CD4-positive, CD25-positive, alpha-beta regulatory T cell (primary cell): Measurements from ENCODE around the gene COG5. TPM values are rescaled to one million over a fixed set of nuclear protein-coding genes. Genes with fewer than 3 reads are reported as not detected.
A peak's percentile ranks its signal among the peaks of the same experiment; 100 is the strongest.

ENCODE experiments used
- ATAC-seq, 2 donors: fragments of 150-1000 bp; cut with Tn5 transposase; one replicate each; pipeline ENCODE4 v1.10.0; 2021; ENCODE audit warnings: low read depth in 2 of 2, moderate number of reproducible peaks in 2 of 2, moderate library complexity in 1 of 2
- DNase-seq, 3 donors: peaks; one replicate each; pipeline versions ENCODE4 v3.0.0 to v3.0.0-alpha.2; 2012 to 2022; ENCODE audit warnings: mixed read lengths in 1 of 3
- H3K27ac ChIP-seq: one replicate; pipeline ENCODE4 v1.7.0; 2013; ENCODE audit warnings: mild to moderate bottlenecking, low read length; ENCODE audit not compliant: insufficient read depth, poor library complexity, severe bottlenecking
- H3K27me3 ChIP-seq: one replicate; pipeline ENCODE4 v1.7.0; 2013; ENCODE audit warnings: low read length; ENCODE audit not compliant: control insufficient read depth, insufficient read depth
- H3K36me3 ChIP-seq: one replicate; pipeline ENCODE4 v1.7.0; 2013; ENCODE audit warnings: mild to moderate bottlenecking, low read length, moderate library complexity; ENCODE audit not compliant: control insufficient read depth, insufficient read depth
- H3K4me1 ChIP-seq: 2 replicates; pipeline ENCODE4 v1.7.0; 2013; ENCODE audit warnings: mild to moderate bottlenecking, low read length; ENCODE audit not compliant: insufficient read depth, control insufficient read depth, poor library complexity, severe bottlenecking
- H3K4me3 ChIP-seq: one replicate; pipeline ENCODE4 v1.7.0; 2013; ENCODE audit warnings: low read depth, mild to moderate bottlenecking, low read length, moderate library complexity
- H3K9me3 ChIP-seq, 2 experiments: 1 replicate in 1 of 2; 2 replicates in 1 of 2; pipeline ENCODE4 v1.7.0; 2013; ENCODE audit warnings: low read length in 2 of 2, mild to moderate bottlenecking in 1 of 2, moderate library complexity in 1 of 2; ENCODE audit not compliant: control insufficient read depth in 2 of 2
- H3K27ac Mint-ChIP-seq, 3 donors: one replicate each; pipeline ENCODE4 v1.8.0; 2020 to 2022; ENCODE audit warnings: mild to moderate bottlenecking in 3 of 3, mixed read lengths in 3 of 3, moderate library complexity in 2 of 3
- H3K27me3 Mint-ChIP-seq: one replicate; pipeline ENCODE4 v1.8.0; 2022; ENCODE audit warnings: mild to moderate bottlenecking, mixed read lengths
- H3K36me3 Mint-ChIP-seq: one replicate; pipeline ENCODE4 v1.8.0; 2020; ENCODE audit warnings: mixed read lengths
- H3K4me1 Mint-ChIP-seq, 4 donors: one replicate each; pipeline ENCODE4 v1.8.0; 2020 to 2022; ENCODE audit warnings: mixed read lengths in 4 of 4, mild to moderate bottlenecking in 1 of 4
- H3K4me3 Mint-ChIP-seq, 4 donors: one replicate each; pipeline ENCODE4 v1.8.0; 2020 to 2022; ENCODE audit warnings: mild to moderate bottlenecking in 4 of 4, mixed read lengths in 4 of 4, moderate library complexity in 3 of 4
- H3K9me3 Mint-ChIP-seq, 7 donors: one replicate each; pipeline ENCODE4 v1.8.0; 2020 to 2022; ENCODE audit warnings: mixed read lengths in 7 of 7, mild to moderate bottlenecking in 3 of 7, moderate library complexity in 2 of 7
- polyA plus RNA-seq, 4 donors: library from polyadenylated mRNA; unstranded; fragments of 300-500 nt; fragmentation: Illumina TruSeq; gene quantifications; one replicate each; pipeline ENCODE4 v1.2.3, GENCODE V29; 2021
- total RNA-seq: library from RNA; stranded (reverse); gene quantifications from one replicate; pipeline ENCODE4 v1.2.3, GENCODE V29; 2022

The COG5 gene
- total and polyA plus RNA-seq, 5 donors from 2014 or later = 23.2 to 68.2 (median 34.5) TPM

GRCh38 chr7:107430057-107430456 lies 133.7 kb downstream of the COG5 start:
- Mint-ChIP-seq H3K9me3 (peaks cover 0 to 3% (median 0%) of the 10 kb centered on the region in 7 donors), H3K27me3 (no peaks in the 10 kb centered on the region), H3K27ac (no peak overlapping the region), H3K4me1 (peaks cover 7 to 22% (median 11%) of the 10 kb centered on the region in 4 donors), H3K4me3 (peak overlapping the region in 1 of 4 donors; percentile 10), H3K36me3 (peaks cover 34% of the 10 kb centered on the region)
- DNase-seq (no peak), ATAC-seq (no peak)
- H3K9me3 ChIP-seq = no peaks in the 10 kb centered on the region
- H3K4me1 ChIP-seq = no peaks in the 10 kb centered on the region
- peaks cover 6% of the 10 kb centered on the region for H3K36me3 ChIP-seq
- H3K27me3 ChIP-seq = no peaks in the 10 kb centered on the region
- H3K27ac ChIP-seq = no peak overlapping the region
- H3K4me3 ChIP-seq = no peak overlapping the region

- Histone ChIP-seq H3K27ac (no peak overlapping the region), H3K4me1 (no peaks in the 10 kb centered on the region), H3K9me3 (no peaks in the 10 kb centered on the region), H3K27me3 (no peaks in the 10 kb centered on the region), H3K36me3 (peaks cover 6% of the 10 kb centered on the region), H3K4me3 (no peak overlapping the region)
- no peak for ATAC-seq
- Mint-ChIP-seq H3K4me3 (no peak overlapping the region), H3K9me3 (peaks cover 0 to 3% (median 0%) of the 10 kb centered on the region in 7 donors), H3K27me3 (no peaks in the 10 kb centered on the region), H3K27ac (no peak overlapping the region), H3K4me1 (peaks cover 7 to 20% (median 13%) of the 10 kb centered on the region in 4 donors), H3K36me3 (peaks cover 29% of the 10 kb centered on the region)
- DNase-seq = no peak
Measured at GRCh38 chr7:107428642-107429041, 135.1 kb downstream of the COG5 start.

- H3K9me3 ChIP-seq = no peaks in the 10 kb centered on the region
- Mint-ChIP-seq H3K27me3 (no peaks in the 10 kb centered on the region), H3K4me3 (no peak overlapping the region), H3K27ac (no peak overlapping the region), H3K9me3 (peaks cover 0 to 3% (median 0%) of the 10 kb centered on the region in 7 donors), H3K4me1 (peaks cover 7 to 20% (median 14%) of the 10 kb centered on the region in 4 donors), H3K36me3 (peaks cover 29% of the 10 kb centered on the region)
- no peak overlapping the region for H3K27ac ChIP-seq
- H3K4me3 ChIP-seq = no peak overlapping the region
- H3K36me3 ChIP-seq = peaks cover 6% of the 10 kb centered on the region
- no peaks in the 10 kb centered on the region for H3K27me3 ChIP-seq
- ATAC-seq = no peak
- H3K4me1 ChIP-seq = no peaks in the 10 kb centered on the region
- DNase-seq = no peak
Measured at GRCh38 chr7:107427462-107427861, 136.3 kb downstream of the COG5 start.

GRCh38 chr7:107414198-107414597 lies 149.5 kb downstream of the COG5 start:
- Mint-ChIP-seq H3K27me3 (no peaks in the 10 kb centered on the region), H3K36me3 (peaks cover 31% of the 10 kb centered on the region), H3K9me3 (peaks cover 0 to 2% (median 0%) of the 10 kb centered on the region in 7 donors), H3K27ac (no peak overlapping the region), H3K4me1 (peaks cover 0 to 9% (median 3%) of the 10 kb centered on the region in 4 donors), H3K4me3 (no peak overlapping the region)
- H3K4me3 ChIP-seq = no peak overlapping the region
- no peaks in the 10 kb centered on the region for H3K9me3 ChIP-seq
- DNase-seq (no peak), ATAC-seq (no peak)
- no peaks in the 10 kb centered on the region for H3K4me1 ChIP-seq
- H3K27ac ChIP-seq = no peak overlapping the region
- no peaks in the 10 kb centered on the region for H3K27me3 ChIP-seq
- peaks cover 15% of the 10 kb centered on the region for H3K36me3 ChIP-seq

GRCh38 chr7:107408349-107408748 lies 155.4 kb downstream of the COG5 start:
- H3K4me1 Mint-ChIP-seq = peaks cover 0 to 9% (median 4%) of the 10 kb centered on the region in 4 donors
- H3K36me3 Mint-ChIP-seq = peaks cover 44% of the 10 kb centered on the region
- no peak for ATAC-seq
- no peaks in the 10 kb centered on the region for H3K27me3 ChIP-seq
- DNase-seq = no peak
- no peaks in the 10 kb centered on the region for H3K27me3 Mint-ChIP-seq
- H3K4me3 Mint-ChIP-seq = no peak overlapping the region
- H3K36me3 ChIP-seq = peaks cover 15% of the 10 kb centered on the region
- H3K27ac ChIP-seq = no peak overlapping the region
- H3K27ac Mint-ChIP-seq = no peak overlapping the region
- H3K9me3 ChIP-seq = no peaks in the 10 kb centered on the region
- no peak overlapping the region for H3K4me3 ChIP-seq
- H3K9me3 Mint-ChIP-seq = peaks cover 0 to 2% (median 0%) of the 10 kb centered on the region in 7 donors
- H3K4me1 ChIP-seq = no peaks in the 10 kb centered on the region

GRCh38 chr7:107405559-107405958 lies 158.2 kb downstream of the COG5 start:
- Histone ChIP-seq H3K36me3 (peaks cover 5% of the 10 kb centered on the region), H3K4me3 (no peak overlapping the region), H3K4me1 (no peaks in the 10 kb centered on the region), H3K27ac (no peak overlapping the region), H3K9me3 (no peaks in the 10 kb centered on the region), H3K27me3 (no peaks in the 10 kb centered on the region)
- Mint-ChIP-seq H3K9me3 (peaks cover 0 to 2% (median 0%) of the 10 kb centered on the region in 7 donors), H3K36me3 (peaks cover 44% of the 10 kb centered on the region), H3K4me1 (peaks cover 0 to 9% (median 4%) of the 10 kb centered on the region in 4 donors), H3K27ac (no peak overlapping the region), H3K27me3 (no peaks in the 10 kb centered on the region), H3K4me3 (no peak overlapping the region)
- no peak for ATAC-seq
- no peak for DNase-seq

- Mint-ChIP-seq H3K4me1 (peaks cover 0 to 7% (median 4%) of the 10 kb centered on the region in 4 donors), H3K36me3 (peaks cover 42% of the 10 kb centered on the region), H3K27ac (no peak overlapping the region), H3K27me3 (no peaks in the 10 kb centered on the region), H3K9me3 (peaks cover 0 to under 1% (median 0%) of the 10 kb centered on the region in 7 donors), H3K4me3 (no peak overlapping the region)
- DNase-seq (no peak), ATAC-seq (no peak)
- H3K4me1 ChIP-seq = no peaks in the 10 kb centered on the region
- peaks cover 3% of the 10 kb centered on the region for H3K36me3 ChIP-seq
- H3K27ac ChIP-seq = no peak overlapping the region
- no peaks in the 10 kb centered on the region for H3K9me3 ChIP-seq
- H3K27me3 ChIP-seq = no peaks in the 10 kb centered on the region
- H3K4me3 ChIP-seq = no peak overlapping the region
Measured at GRCh38 chr7:107404740-107405537, 158.8 kb downstream of the COG5 start.

GRCh38 chr7:107398161-107398560 lies 165.6 kb downstream of the COG5 start:
- Mint-ChIP-seq H3K27me3 (no peaks in the 10 kb centered on the region), H3K36me3 (peaks cover 28% of the 10 kb centered on the region), H3K9me3 (peaks cover 0 to 2% (median 0%) of the 10 kb centered on the region in 7 donors), H3K4me1 (peaks cover 0 to 7% (median 3%) of the 10 kb centered on the region in 4 donors), H3K4me3 (no peak overlapping the region), H3K27ac (no peak overlapping the region)
- Histone ChIP-seq H3K27ac (no peak overlapping the region), H3K27me3 (no peaks in the 10 kb centered on the region), H3K4me1 (no peaks in the 10 kb centered on the region), H3K4me3 (no peak overlapping the region), H3K36me3 (peaks cover 7% of the 10 kb centered on the region), H3K9me3 (no peaks in the 10 kb centered on the region)
- ATAC-seq = no peak
- no peak for DNase-seq
